Uterus (tissue), 4 donors: ENCODE data around the gene PLEKHN1. TPM values are rescaled to one million over a fixed set of nuclear protein-coding genes. Genes with fewer than 3 reads are reported as not detected.
"Not testable (repeated sequence)": the region's sequence is repeated elsewhere in the genome, so short reads cannot be mapped to it uniquely, and the experiment has no call there.

Source experiments
- DNase-seq, 2 donors: peaks; one replicate each; pipeline ENCODE4 v3.0.0-alpha.2; 2019 to 2020
- H3K27ac ChIP-seq, 2 donors: fragments of 200-600 bp; sonication (generic); 1 replicate in 1 of 2; 2 replicates in 1 of 2; pipeline ENCODE4 v1.5.1; 2016 to 2018
- H3K27me3 ChIP-seq, 2 donors: fragments of 200-600 bp; sonication (generic); one replicate each; pipeline ENCODE4 v1.5.1; 2018 to 2019; ENCODE audit warnings: control low read depth in 1 of 2
- H3K36me3 ChIP-seq, 2 donors: fragments of 200-600 bp; sonication (generic); one replicate each; pipeline ENCODE4 v1.5.1; 2019; ENCODE audit warnings: control low read depth in 1 of 2
- H3K4me1 ChIP-seq, 2 donors: fragments of 200-600 bp; sonication (generic); one replicate each; pipeline ENCODE4 v1.5.1; 2018 to 2019; ENCODE audit warnings: control low read depth in 1 of 2
- H3K4me3 ChIP-seq, 2 donors: fragments of 200-600 bp; sonication (generic); 1 replicate in 1 of 2; 2 replicates in 1 of 2; pipeline ENCODE4 v1.5.1; 2018 to 2019; ENCODE audit warnings: mild to moderate bottlenecking in 1 of 2
- H3K9me3 ChIP-seq, 2 donors: fragments of 200-600 bp; sonication (generic); one replicate each; pipeline ENCODE4 v1.5.1; 2019; ENCODE audit warnings: control low read depth in 1 of 2
- POLR2A ChIP-seq, 2 donors: fragments of 450-650 bp; IDR thresholded peaks; one replicate each; pipeline ENCODE4 v1.6.1; 2016; ENCODE audit warnings: antibody characterized with exemption in 2 of 2, mild to moderate bottlenecking in 1 of 2, moderate library complexity in 1 of 2
- intact Hi-C: fragments of 100-400 bp; cut with DNase I; formaldehyde crosslinking; loops from one replicate; pipeline ENCODE4 v1.15.1; 2023; ENCODE audit warnings: low total_unique reads
- total RNA-seq, 4 donors: library from RNA; depleted of rRNA in 3 of 4; stranded (reverse); fragments of >200 nt in 3 of 4; gene quantifications; one replicate each; pipeline versions ENCODE4 v1.1.0 to v1.2.4, GENCODE V29; 2014 to 2023
- TF ChIP-seq, protein P1 (sequence below), 4 experiments: fragments of 200-600 bp in 2 of 4; fragments of 450-650 bp in 2 of 4; sonication (generic) in 2 of 4; IDR thresholded peaks; one replicate each; pipeline ENCODE4 v1.5.1; 2016 to 2019; ENCODE audit warnings: antibody characterized with exemption in 4 of 4, mild to moderate bottlenecking in 2 of 4, moderate library complexity in 1 of 4
- donor health status: DM: yes; HTN: yes; CAD: no.

The PLEKHN1 gene
- total RNA-seq, 4 donors from 2014 or later, result 1.1 TPM; not detected in 3

DNA sequence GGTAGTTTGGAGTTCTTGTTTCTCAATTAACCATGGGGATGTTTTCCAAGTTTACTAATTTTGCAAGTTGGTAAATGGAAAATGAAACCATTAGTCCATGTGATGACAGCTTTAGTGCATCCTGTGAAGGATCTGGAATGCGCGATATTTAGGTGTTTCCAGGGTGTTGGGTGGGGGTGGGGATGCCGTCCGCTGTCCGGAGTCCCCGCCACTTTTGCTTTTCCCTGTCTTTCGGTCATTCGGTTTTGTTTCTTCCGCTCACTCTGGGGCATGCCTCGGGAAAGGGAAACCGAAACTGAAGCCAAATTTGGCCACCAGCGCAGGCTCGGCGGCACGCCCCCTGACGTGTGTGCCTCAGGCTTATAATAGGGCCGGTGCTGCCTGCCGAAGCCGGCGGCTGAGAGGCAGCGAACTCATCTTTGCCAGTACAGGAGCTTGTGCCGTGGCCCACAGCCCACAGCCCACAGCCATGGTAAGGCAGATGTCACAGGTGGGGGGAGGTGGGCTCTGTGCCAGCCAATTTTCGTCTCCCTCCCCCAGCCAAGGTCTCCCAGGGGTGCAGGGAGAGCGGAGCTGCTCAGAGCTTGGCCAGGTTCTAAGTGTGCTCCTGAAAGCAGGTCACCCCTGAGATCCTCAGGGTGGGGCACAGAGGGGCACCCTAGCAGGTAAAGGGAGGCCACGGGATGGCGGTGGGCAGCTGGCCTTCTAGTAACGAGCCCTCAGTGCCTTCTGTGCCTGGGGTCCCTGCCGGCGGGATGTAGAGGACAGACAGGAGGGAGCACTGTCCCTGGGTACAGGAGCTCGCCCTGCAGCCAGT is 47.0 kb downstream of the PLEKHN1 start, which contains the start of gene ISG15:
Gene ISG15, plus strand, starts transcription at position 393 of the 817 bp plus-strand sequence. Its CDS starts 77 bp downstream, at position 470.
- Histone ChIP-seq H3K27ac (peak within 1 kb of the TSS; percentile 81 to 89), H3K4me1 (no peaks in the 10 kb centered on the region), H3K4me3 (peak within 1 kb of the TSS; percentile 54 to 58), H3K36me3 (no peaks in the 10 kb centered on the region), H3K9me3 (no peaks in the 10 kb centered on the region), H3K27me3 (no peaks in the 10 kb centered on the region)
- peak; percentile 91 for DNase-seq
- TF ChIP-seq, protein P1, sequence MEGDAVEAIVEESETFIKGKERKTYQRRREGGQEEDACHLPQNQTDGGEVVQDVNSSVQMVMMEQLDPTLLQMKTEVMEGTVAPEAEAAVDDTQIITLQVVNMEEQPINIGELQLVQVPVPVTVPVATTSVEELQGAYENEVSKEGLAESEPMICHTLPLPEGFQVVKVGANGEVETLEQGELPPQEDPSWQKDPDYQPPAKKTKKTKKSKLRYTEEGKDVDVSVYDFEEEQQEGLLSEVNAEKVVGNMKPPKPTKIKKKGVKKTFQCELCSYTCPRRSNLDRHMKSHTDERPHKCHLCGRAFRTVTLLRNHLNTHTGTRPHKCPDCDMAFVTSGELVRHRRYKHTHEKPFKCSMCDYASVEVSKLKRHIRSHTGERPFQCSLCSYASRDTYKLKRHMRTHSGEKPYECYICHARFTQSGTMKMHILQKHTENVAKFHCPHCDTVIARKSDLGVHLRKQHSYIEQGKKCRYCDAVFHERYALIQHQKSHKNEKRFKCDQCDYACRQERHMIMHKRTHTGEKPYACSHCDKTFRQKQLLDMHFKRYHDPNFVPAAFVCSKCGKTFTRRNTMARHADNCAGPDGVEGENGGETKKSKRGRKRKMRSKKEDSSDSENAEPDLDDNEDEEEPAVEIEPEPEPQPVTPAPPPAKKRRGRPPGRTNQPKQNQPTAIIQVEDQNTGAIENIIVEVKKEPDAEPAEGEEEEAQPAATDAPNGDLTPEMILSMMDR (IDR thresholded peaks at IDR 0.05), result peak in 1 of 4 experiments; percentile 32
- TF ChIP-seq POLR2A (IDR thresholded peaks at IDR 0.05), result peak; percentile 76 to 98
- intact Hi-C loops, result no loop called here

DNA sequence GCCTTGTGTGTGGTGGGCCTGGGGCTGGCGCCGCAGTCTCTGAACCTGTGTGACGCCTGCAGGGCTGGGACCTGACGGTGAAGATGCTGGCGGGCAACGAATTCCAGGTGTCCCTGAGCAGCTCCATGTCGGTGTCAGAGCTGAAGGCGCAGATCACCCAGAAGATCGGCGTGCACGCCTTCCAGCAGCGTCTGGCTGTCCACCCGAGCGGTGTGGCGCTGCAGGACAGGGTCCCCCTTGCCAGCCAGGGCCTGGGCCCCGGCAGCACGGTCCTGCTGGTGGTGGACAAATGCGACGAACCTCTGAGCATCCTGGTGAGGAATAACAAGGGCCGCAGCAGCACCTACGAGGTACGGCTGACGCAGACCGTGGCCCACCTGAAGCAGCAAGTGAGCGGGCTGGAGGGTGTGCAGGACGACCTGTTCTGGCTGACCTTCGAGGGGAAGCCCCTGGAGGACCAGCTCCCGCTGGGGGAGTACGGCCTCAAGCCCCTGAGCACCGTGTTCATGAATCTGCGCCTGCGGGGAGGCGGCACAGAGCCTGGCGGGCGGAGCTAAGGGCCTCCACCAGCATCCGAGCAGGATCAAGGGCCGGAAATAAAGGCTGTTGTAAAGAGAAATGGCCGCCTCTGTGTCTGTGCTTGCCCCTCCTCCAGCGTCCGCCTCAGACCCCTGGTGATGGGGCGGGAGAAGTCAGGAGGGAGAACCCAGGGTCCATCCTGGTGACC is 47.8 kb downstream of the PLEKHN1 start:
- Histone ChIP-seq H3K4me1 (no peaks in the 10 kb centered on the region), H3K9me3 (no peaks in the 10 kb centered on the region), H3K27me3 (no peaks in the 10 kb centered on the region), H3K36me3 (no peaks in the 10 kb centered on the region), H3K4me3 (peak overlapping the region; percentile 54 to 58), H3K27ac (peak overlapping the region; percentile 81 to 89)
- TF ChIP-seq, protein P1 (IDR thresholded peaks at IDR 0.05), result no peak
- no peak for TF ChIP-seq POLR2A (IDR thresholded peaks at IDR 0.05)
- intact Hi-C loops, result no loop called here
- no peak for DNase-seq

DNA sequence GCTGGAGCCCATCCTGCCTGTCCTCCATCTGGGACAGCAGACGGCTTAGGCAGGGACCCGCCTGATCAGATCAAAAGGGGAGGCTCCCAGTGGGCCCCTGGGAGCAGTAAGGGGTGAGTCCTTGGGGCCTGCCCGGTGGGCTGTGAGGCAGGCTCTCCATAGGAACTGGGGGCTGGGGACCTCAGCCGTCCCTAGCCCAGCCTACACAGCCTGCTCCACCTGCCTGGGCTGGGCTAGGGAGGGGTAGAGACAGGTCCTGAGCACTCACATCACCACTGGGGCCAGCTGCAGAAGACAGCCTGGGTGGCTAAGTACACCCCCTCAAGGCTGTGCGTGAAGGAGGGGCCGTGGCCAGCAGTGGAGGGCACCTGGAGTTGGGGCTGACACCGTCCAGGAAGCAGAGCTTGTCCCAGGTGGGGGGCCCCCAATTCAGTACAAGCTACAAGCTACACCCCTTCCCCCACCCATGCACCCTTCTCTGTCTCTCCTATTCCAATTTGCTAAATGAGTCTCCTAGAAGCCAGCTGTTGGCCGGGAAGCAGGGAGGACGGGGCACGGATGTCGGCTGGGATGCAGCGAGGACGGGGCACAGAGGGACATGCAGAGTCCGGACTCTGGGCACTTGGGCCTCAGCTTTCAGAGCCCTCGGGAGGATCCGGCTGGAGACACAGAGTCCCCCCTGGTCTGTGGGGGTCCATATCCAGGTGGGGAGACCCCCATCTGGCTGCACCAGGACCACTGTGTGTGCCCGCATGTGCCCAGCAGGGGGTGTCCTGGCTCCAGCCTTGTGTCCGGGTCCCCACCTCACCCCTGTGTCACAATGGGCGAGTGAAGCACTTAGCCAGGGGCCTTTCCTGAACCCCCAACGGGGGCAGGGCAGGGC is 48.8 kb downstream of the PLEKHN1 start:
- H3K27ac ChIP-seq, result peak overlapping the region in 1 of 2 donors; percentile 89
- no peaks in the 10 kb centered on the region for H3K9me3 ChIP-seq
- TF ChIP-seq POLR2A (IDR thresholded peaks at IDR 0.05), result no peak
- TF ChIP-seq, protein P1 (IDR thresholded peaks at IDR 0.05), result peak in 2 of 4 experiments; percentile 8 to 34
- no peaks in the 10 kb centered on the region for H3K27me3 ChIP-seq
- no peak for DNase-seq
- peaks cover 0 to under 1% of the 10 kb centered on the region in 2 donors for H3K4me1 ChIP-seq
- H3K4me3 ChIP-seq, result no peak overlapping the region
- H3K36me3 ChIP-seq, result no peaks in the 10 kb centered on the region
- intact Hi-C loops, result no loop called here

DNA sequence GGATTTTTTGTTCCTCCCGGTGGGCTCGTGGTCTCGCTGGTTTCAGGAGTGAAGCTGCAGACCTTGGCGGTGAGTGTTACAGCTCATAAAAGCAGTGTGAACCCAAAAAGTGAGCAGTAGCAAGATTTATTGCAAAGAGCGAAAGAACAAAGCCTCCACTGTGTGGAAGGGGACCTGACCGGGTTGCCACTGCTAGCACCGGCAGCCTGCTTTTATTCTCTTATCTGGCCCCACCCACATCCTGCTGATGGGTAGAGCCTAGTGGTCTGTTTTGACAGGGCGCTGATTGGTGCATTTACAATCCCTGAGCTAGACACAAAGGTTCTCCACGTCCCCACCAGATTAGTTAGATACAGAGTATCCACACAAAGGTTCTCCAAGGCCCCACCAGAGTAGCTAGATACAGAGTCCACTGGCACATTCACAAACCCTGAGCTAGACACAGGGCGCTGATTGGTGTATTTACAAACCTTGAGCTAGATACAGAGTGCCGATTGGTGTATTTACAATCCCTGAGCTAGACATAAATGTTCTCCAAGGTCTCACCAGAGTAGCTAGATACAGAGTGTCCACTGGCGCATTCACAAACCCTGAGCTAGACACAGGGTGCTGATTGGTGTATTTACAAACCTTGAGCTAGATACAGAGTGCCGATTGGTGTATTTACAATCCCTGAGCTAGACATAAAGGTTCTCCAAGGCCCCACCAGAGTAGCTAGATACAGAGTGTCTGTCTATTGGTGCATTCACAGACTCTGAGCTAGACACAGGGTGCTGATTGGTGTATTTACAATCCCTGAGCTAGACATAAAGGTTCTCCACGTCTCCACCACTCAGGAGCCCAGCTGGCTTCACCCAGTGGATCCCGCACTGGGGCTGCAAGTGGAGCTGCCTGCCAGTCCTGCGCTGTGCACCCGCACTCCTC is 51.4 kb downstream of the PLEKHN1 start:
- H3K27me3 ChIP-seq, DNase-seq, H3K4me3 ChIP-seq, H3K9me3 ChIP-seq, H3K27ac ChIP-seq, H3K36me3 ChIP-seq, intact Hi-C loops: not testable (repeated sequence)
- peaks cover 0 to 13% of the 10 kb centered on the region in 2 donors for H3K4me1 ChIP-seq

DNA sequence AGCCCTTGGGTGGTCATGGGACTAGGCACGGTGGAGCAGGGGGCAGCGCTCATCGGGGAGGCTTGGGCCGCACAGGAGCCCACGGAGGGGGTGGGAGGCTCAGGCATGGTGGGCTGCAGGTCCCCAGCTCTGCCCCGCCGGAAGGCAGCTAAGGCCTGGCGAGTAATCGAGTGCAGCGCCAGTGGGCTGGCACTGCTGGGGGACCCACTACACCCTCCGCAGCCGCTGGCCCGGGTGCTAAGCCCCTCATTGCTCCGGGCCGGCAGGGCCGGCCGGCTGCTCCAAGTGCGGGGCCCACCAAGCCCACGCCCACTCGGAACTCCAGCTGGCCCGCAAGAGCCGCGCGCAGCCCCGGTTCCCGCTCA is 52.0 kb downstream of the PLEKHN1 start:
- H3K4me3 ChIP-seq, DNase-seq, H3K27me3 ChIP-seq, H3K9me3 ChIP-seq, H3K36me3 ChIP-seq, intact Hi-C loops, H3K27ac ChIP-seq: not testable (repeated sequence)
- peaks cover 0 to 13% of the 10 kb centered on the region in 2 donors for H3K4me1 ChIP-seq
